ENCODE results near the gene HLA-DPB1.

HLA-DPB1 gene

GRCh38 chr6:33132081-33132524 is 56.3 kb downstream of the HLA-DPB1 start:
- Histone ChIP-seq H3K4me1 (ENCODE audit: low read length) (no peaks in the 10 kb centered on the region), H3K27me3 (ENCODE audit: low read depth, low read length) (no peaks in the 10 kb centered on the region), H3K9ac (ENCODE audit: low read length) (no peak overlapping the region), H3K4me3 (ENCODE audit: low read length) (no peak overlapping the region), H3K36me3 (replicated peaks; ENCODE audit: low read depth, low read length) (no peaks in the 10 kb centered on the region), H3K4me2 (ENCODE audit: low read length) (no peak overlapping the region), H2AFZ (ENCODE audit: low read depth, low read length) (no peak overlapping the region), H3K27ac (ENCODE audit: low read length) (no peak overlapping the region), H4K20me1 (ENCODE audit: insufficient read depth, low read length) (no peaks in the 10 kb centered on the region), H3K79me2 (ENCODE audit: low read length) (no peaks in the 10 kb centered on the region), H3K9me3 (ENCODE audit: insufficient read depth, low read length) (no peaks in the 10 kb centered on the region)
- TF ChIP-seq CTCF (IDR thresholded peaks at IDR 0.05; ENCODE audit: low read depth, low read length) (no peak), EZH2phosphoT487 (IDR thresholded peaks at IDR 0.05; ENCODE audit: low read depth) (no peak)

GRCh38 chr6:33136310-33136900 is 60.6 kb downstream of the HLA-DPB1 start:
- H3K4me2 ChIP-seq (ENCODE audit: low read length), result no peak overlapping the region
- H4K20me1 ChIP-seq (ENCODE audit: insufficient read depth, low read length), result no peaks in the 10 kb centered on the region
- no peaks in the 10 kb centered on the region for H3K79me2 ChIP-seq (ENCODE audit: low read length)
- TF ChIP-seq EZH2phosphoT487 (IDR thresholded peaks at IDR 0.05; ENCODE audit: low read depth), result no peak
- TF ChIP-seq CTCF (IDR thresholded peaks at IDR 0.05; ENCODE audit: low read depth, low read length), result no peak
- peaks cover 6% of the 10 kb centered on the region; the same call in 1 of the 2 replicates for H3K4me1 ChIP-seq (ENCODE audit: low read length)
- no peak overlapping the region for H3K27ac ChIP-seq (ENCODE audit: low read length)
- no peak overlapping the region for H3K4me3 ChIP-seq (ENCODE audit: low read length)
- peak overlapping the region; percentile 63 for H2AFZ ChIP-seq (ENCODE audit: low read depth, low read length)
- no peaks in the 10 kb centered on the region for H3K9me3 ChIP-seq (ENCODE audit: insufficient read depth, low read length)
- no peaks in the 10 kb centered on the region for H3K36me3 ChIP-seq (replicated peaks; ENCODE audit: low read depth, low read length)
- H3K9ac ChIP-seq (ENCODE audit: low read length), result no peak overlapping the region
- H3K27me3 ChIP-seq (ENCODE audit: low read depth, low read length), result no peaks in the 10 kb centered on the region

Measured in OCI-LY3 (cell line).